Measurements from ENCODE around the gene PSIP1. TPM values are rescaled to one million over a fixed set of nuclear protein-coding genes. Genes with fewer than 3 reads are reported as not detected.
"Not testable (repeated sequence)": the region's sequence is repeated elsewhere in the genome, so short reads cannot be mapped to it uniquely, and the experiment has no call there.

The PSIP1 gene
- total and polyA plus RNA-seq, 4 donors, result 14.8 to 75.1 (median 29.8) TPM

DNA sequence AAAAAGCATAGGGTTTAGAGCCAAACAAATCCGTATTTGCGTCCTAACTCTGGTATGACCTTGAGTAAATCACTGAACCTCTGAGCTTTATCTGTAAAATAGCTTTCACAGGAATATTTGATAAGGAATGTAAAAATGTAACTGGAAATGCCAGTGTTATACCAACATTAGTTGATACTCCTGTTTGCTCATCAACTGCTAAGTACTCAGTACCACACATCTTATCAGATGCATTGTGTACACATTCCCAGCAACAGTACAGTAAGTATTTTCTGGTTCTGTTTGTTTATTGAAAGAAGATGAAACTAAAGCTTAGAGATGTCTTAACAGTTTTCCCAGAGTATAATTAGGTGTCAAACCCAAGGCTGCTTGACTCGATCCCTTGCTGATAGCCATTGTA lies 66.6 kb downstream of the PSIP1 start:
- peaks cover 31 to 56% (median 48%) of the 10 kb centered on the region in 4 donors for H3K36me3 ChIP-seq (ENCODE audit: control insufficient read depth in 4 of 4, insufficient read depth in 4 of 4, low read length in 4 of 4)
- DNase-seq, result no peak
- ATAC-seq (ENCODE audit: insufficient read depth, low FRiP score), result no peak

DNA sequence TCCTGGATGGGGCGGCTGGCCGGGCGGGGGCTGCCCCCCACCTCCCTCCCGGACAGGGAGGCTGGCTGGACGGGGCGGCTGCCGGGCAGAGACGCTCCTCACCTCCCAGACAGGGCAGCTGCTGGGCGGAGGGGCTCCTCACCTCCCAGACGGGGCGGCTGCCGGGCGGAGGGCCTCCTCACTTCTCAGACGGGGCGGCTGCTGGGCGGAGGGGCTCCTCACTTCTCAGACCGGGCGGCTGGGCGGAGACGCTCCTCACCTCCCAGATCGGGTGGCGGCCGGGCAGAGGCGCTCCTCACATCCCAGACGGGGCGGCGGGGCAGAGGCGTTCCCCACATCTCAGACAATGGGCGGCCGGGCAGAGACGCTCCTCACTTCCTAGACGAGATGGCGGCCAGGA lies 68.5 kb downstream of the PSIP1 start:
- DNase-seq, result not testable (repeated sequence)

More for the DNA sequence above, 66.6 kb downstream of the PSIP1 start:
- Histone ChIP-seq H3K4me1 (ENCODE audit: control insufficient read depth in 5 of 5, insufficient read depth in 5 of 5, low read length in 5 of 5) (peaks cover 0 to 5% (median 0%) of the 10 kb centered on the region in 5 donors), H3K4me3 (no peak overlapping the region), H3K27ac (ENCODE audit: low read depth in 1 of 2, low read length in 1 of 2) (no peak overlapping the region), H3K27me3 (ENCODE audit: control insufficient read depth in 3 of 3, insufficient read depth in 3 of 3, low read length in 2 of 3) (no peaks in the 10 kb centered on the region), H3K9me3 (ENCODE audit: control insufficient read depth in 4 of 4, insufficient read depth in 3 of 4, low read length in 3 of 4) (no peaks in the 10 kb centered on the region), H3K9ac (ENCODE audit: insufficient read depth in 1 of 2, low read length in 2 of 2) (no peak overlapping the region)
- 84 to 95% methylated on average over 3 of the region's 3 CpGs for WGBS, 2 donors
- TF ChIP-seq, protein P1, sequence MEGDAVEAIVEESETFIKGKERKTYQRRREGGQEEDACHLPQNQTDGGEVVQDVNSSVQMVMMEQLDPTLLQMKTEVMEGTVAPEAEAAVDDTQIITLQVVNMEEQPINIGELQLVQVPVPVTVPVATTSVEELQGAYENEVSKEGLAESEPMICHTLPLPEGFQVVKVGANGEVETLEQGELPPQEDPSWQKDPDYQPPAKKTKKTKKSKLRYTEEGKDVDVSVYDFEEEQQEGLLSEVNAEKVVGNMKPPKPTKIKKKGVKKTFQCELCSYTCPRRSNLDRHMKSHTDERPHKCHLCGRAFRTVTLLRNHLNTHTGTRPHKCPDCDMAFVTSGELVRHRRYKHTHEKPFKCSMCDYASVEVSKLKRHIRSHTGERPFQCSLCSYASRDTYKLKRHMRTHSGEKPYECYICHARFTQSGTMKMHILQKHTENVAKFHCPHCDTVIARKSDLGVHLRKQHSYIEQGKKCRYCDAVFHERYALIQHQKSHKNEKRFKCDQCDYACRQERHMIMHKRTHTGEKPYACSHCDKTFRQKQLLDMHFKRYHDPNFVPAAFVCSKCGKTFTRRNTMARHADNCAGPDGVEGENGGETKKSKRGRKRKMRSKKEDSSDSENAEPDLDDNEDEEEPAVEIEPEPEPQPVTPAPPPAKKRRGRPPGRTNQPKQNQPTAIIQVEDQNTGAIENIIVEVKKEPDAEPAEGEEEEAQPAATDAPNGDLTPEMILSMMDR (IDR thresholded peaks at IDR 0.05; ENCODE audit: control extremely low read depth, extremely low read depth), result no peak

DNA sequence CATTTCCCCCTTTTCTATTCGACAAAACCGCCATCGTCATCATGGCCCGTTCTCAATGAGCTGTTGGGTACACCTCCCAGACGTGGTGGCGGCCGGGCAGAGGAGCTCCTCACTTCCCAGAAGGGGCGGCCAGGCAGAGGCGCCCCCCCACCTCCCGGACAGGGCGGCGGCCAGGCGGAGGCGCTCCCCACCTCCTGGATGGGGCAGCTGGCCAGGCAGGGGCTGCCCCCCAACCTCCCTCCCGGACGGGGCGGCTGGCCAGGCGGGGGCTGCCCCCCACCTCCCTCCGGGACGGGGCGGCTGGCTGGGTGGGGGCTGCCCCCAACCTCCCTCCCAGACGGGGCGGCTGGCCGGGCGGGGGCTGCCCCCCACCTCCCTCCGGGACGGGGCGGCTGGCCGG lies 68.9 kb downstream of the PSIP1 start:
- not testable (repeated sequence) for DNase-seq; H3K4me3 ChIP-seq; ATAC-seq (ENCODE audit: insufficient read depth, low FRiP score); H3K27ac ChIP-seq (ENCODE audit: low read depth in 1 of 2, low read length in 1 of 2); H3K4me1 ChIP-seq (ENCODE audit: control insufficient read depth in 5 of 5, insufficient read depth in 5 of 5, low read length in 5 of 5); H3K27me3 ChIP-seq (ENCODE audit: control insufficient read depth in 3 of 3, insufficient read depth in 3 of 3, low read length in 2 of 3); H3K9me3 ChIP-seq (ENCODE audit: control insufficient read depth in 4 of 4, insufficient read depth in 3 of 4, low read length in 3 of 4); H3K9ac ChIP-seq (ENCODE audit: insufficient read depth in 1 of 2, low read length in 2 of 2)
- WGBS, 2 donors, result 85 to 93% methylated on average over 15 to 28 of the region's 29 CpGs
- H3K36me3 ChIP-seq (ENCODE audit: control insufficient read depth in 4 of 4, insufficient read depth in 4 of 4, low read length in 4 of 4), result peaks cover 15 to 55% (median 37%) of the 10 kb centered on the region in 4 donors

More for the DNA sequence above, 68.5 kb downstream of the PSIP1 start:
- 97 to 99% methylated on average over 26 to 33 of the region's 33 CpGs for WGBS, 2 donors
- H3K9me3 ChIP-seq (ENCODE audit: control insufficient read depth in 4 of 4, insufficient read depth in 3 of 4, low read length in 3 of 4); H3K4me1 ChIP-seq (ENCODE audit: control insufficient read depth in 5 of 5, insufficient read depth in 5 of 5, low read length in 5 of 5); H3K27me3 ChIP-seq (ENCODE audit: control insufficient read depth in 3 of 3, insufficient read depth in 3 of 3, low read length in 2 of 3); ATAC-seq (ENCODE audit: insufficient read depth, low FRiP score); H3K9ac ChIP-seq (ENCODE audit: insufficient read depth in 1 of 2, low read length in 2 of 2); H3K27ac ChIP-seq (ENCODE audit: low read depth in 1 of 2, low read length in 1 of 2); H3K4me3 ChIP-seq: not testable (repeated sequence)
- H3K36me3 ChIP-seq (ENCODE audit: control insufficient read depth in 4 of 4, insufficient read depth in 4 of 4, low read length in 4 of 4), result peaks cover 16 to 57% (median 40%) of the 10 kb centered on the region in 4 donors

DNA sequence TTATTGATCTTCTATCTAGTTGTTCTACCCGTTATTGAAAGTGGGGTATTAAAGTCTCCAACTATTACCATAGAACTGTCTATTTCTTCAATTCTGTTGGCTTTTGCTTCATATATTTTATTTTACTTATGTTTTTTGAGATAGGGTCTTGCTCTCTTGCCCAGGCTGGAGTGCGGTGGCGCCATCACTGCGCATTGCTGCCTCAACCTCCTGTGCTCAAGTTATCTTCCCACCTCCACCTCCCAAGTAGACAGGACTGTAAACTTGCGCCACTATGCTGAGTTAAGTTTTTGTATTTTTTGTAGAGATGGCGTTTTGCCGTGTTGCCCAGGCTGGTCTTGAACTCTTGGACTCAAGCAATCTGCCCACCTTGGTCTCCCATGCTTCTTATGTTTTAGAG lies 71.9 kb downstream of the PSIP1 start:
- no peak overlapping the region for H3K27ac ChIP-seq (ENCODE audit: low read depth in 1 of 2, low read length in 1 of 2)
- no peaks in the 10 kb centered on the region for H3K9me3 ChIP-seq (ENCODE audit: control insufficient read depth in 4 of 4, insufficient read depth in 3 of 4, low read length in 3 of 4)
- peaks cover 0 to 3% (median 0%) of the 10 kb centered on the region in 5 donors for H3K4me1 ChIP-seq (ENCODE audit: control insufficient read depth in 5 of 5, insufficient read depth in 5 of 5, low read length in 5 of 5)
- ATAC-seq (ENCODE audit: insufficient read depth, low FRiP score) (no peak), DNase-seq (no peak)
- no peak overlapping the region for H3K4me3 ChIP-seq
- peaks cover 5 to 46% (median 23%) of the 10 kb centered on the region in 4 donors for H3K36me3 ChIP-seq (ENCODE audit: control insufficient read depth in 4 of 4, insufficient read depth in 4 of 4, low read length in 4 of 4)
- WGBS, 2 donors, result 98 to 99% methylated on average over 7 of the region's 7 CpGs
- no peaks in the 10 kb centered on the region for H3K27me3 ChIP-seq (ENCODE audit: control insufficient read depth in 3 of 3, insufficient read depth in 3 of 3, low read length in 2 of 3)
- TF ChIP-seq, protein P1 (IDR thresholded peaks at IDR 0.05; ENCODE audit: control extremely low read depth, extremely low read depth), result no peak
- H3K9ac ChIP-seq (ENCODE audit: insufficient read depth in 1 of 2, low read length in 2 of 2), result no peak overlapping the region
